Stimulated activated memory B cell treated with anti-CD40 and anti-IgM and Interleukin-4, amounts not matched to agents 10 μg/mL and 1 μg/mL and 100 μg/mL, for 72 hours (primary cell): ENCODE results near the gene TNIK.

Source experiments
- ATAC-seq: fragments of 150-1000 bp; cut with Tn5 transposase; 2 replicates; pipeline ENCODE4 v1.10.0; 2021
- H3K27ac Mint-ChIP-seq: one replicate; pipeline ENCODE4 v1.8.0; 2022; ENCODE audit warnings: mild to moderate bottlenecking, mixed read lengths
- H3K27me3 Mint-ChIP-seq: one replicate; pipeline ENCODE4 v1.8.0; 2022; ENCODE audit warnings: mixed read lengths
- H3K36me3 Mint-ChIP-seq: one replicate; pipeline ENCODE4 v1.8.0; 2022; ENCODE audit warnings: mixed read lengths
- H3K4me1 Mint-ChIP-seq: one replicate; pipeline ENCODE4 v1.8.0; 2022; ENCODE audit warnings: mixed read lengths
- H3K4me3 Mint-ChIP-seq: one replicate; pipeline ENCODE4 v1.8.0; 2022; ENCODE audit warnings: mild to moderate bottlenecking, moderate library complexity, mixed read lengths
- H3K9me3 Mint-ChIP-seq: one replicate; pipeline ENCODE4 v1.8.0; 2022; ENCODE audit warnings: mixed read lengths

The TNIK gene

DNA sequence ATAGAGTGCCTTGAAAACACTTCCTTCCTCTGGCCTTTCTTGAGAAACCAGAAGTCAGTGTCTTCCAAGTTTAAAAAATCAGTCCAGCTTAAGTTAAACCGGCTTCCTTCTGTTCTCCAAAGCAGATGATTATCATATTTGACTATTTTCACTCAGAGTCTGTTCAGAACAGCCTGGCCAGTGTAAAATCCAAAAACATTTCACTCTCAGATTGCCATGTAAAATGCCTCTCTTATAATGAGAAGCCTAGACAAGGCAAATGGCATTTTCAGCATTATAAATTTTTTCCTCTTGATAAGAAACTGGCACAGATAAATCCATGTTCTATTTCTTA lies 193.5 kb downstream of the TNIK start:
- no peak overlapping the region for H3K27ac Mint-ChIP-seq

DNA sequence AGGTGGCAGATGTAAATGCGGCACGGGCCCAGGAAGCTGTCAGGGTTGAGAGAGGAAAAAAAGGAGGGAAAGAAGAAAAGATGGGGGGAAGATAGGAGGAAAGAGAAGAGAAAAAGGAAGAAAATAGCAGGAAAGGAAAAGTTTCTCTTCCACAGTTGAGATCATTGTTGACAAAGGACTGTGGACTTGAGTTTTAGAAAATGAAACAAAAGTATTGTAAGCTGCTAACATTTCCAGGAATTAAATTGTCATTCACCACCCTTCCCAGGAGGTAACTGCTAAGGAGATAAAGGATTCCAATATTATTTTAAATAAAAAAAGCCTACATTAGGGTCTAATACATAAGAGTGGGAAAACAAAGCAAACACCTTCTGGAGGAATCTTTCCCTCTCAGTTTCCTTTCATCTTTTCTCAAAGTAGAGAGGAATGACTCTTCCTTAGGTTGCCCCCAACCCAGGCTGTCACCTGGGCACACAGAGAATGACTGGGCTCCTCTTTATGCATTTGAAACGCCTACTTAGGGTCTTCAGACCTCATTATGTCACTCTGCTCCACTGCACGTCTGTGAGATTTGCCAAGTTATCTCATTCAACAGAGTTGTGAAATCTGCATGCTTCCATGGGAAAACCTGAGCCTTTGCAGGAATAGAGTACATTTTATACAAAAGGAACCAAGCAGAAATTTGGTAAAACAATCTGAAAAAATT lies 194.0 kb downstream of the TNIK start:
- H3K4me3 Mint-ChIP-seq = no peak overlapping the region
- no peak overlapping the region for H3K27ac Mint-ChIP-seq
- H3K27me3 Mint-ChIP-seq = no peaks in the 10 kb centered on the region
- peaks cover 4% of the 10 kb centered on the region for H3K4me1 Mint-ChIP-seq
- H3K36me3 Mint-ChIP-seq = no peaks in the 10 kb centered on the region
- ATAC-seq = no peak
- H3K9me3 Mint-ChIP-seq = no peaks in the 10 kb centered on the region

More for the DNA sequence above, 193.5 kb downstream of the TNIK start:
- Mint-ChIP-seq H3K9me3 (no peaks in the 10 kb centered on the region), H3K36me3 (no peaks in the 10 kb centered on the region), H3K27me3 (no peaks in the 10 kb centered on the region), H3K4me1 (no peaks in the 10 kb centered on the region), H3K4me3 (no peak overlapping the region)
- ATAC-seq = no peak

GRCh38 chr3:171264758-171265157 lies 195.4 kb downstream of the TNIK start:
- H3K9me3 Mint-ChIP-seq = no peaks in the 10 kb centered on the region
- H3K36me3 Mint-ChIP-seq = no peaks in the 10 kb centered on the region
- no peak overlapping the region for H3K27ac Mint-ChIP-seq
- ATAC-seq = no peak
- H3K4me3 Mint-ChIP-seq = no peak overlapping the region
- H3K27me3 Mint-ChIP-seq = no peaks in the 10 kb centered on the region
- H3K4me1 Mint-ChIP-seq = peaks cover 8% of the 10 kb centered on the region

DNA sequence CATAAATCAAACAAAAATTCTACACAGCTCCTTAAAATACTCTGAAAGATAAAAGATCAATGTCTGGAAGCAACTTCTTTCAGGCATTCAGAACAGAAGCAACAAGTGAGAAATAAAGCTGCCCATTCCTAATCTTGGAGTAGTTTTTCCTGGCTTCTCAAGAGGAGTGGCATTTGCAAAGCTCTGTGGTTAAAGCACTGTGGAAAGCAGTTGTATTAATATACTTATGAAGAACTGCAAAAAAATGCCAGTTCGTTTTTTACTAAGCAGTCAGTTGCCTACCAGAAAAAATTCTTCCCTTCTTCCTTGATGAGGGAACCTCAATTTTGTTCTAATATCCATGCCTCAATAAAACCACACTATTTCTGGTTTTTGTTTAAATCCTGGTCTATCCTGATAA lies 197.8 kb downstream of the TNIK start:
- H3K27me3 Mint-ChIP-seq = no peaks in the 10 kb centered on the region
- no peak for ATAC-seq
- no peaks in the 10 kb centered on the region for H3K36me3 Mint-ChIP-seq
- no peak overlapping the region for H3K4me3 Mint-ChIP-seq
- no peak overlapping the region for H3K27ac Mint-ChIP-seq
- H3K4me1 Mint-ChIP-seq = peaks cover 8% of the 10 kb centered on the region
- no peaks in the 10 kb centered on the region for H3K9me3 Mint-ChIP-seq

GRCh38 chr3:171261487-171261886 lies 198.7 kb downstream of the TNIK start:
- Mint-ChIP-seq H3K27me3 (no peaks in the 10 kb centered on the region), H3K4me1 (peaks cover 8% of the 10 kb centered on the region), H3K9me3 (no peaks in the 10 kb centered on the region), H3K36me3 (no peaks in the 10 kb centered on the region), H3K4me3 (no peak overlapping the region), H3K27ac (no peak overlapping the region)
- no peak for ATAC-seq

GRCh38 chr3:171260899-171261298 lies 199.3 kb downstream of the TNIK start:
- no peaks in the 10 kb centered on the region for H3K9me3 Mint-ChIP-seq
- H3K27me3 Mint-ChIP-seq = no peaks in the 10 kb centered on the region
- no peak overlapping the region for H3K27ac Mint-ChIP-seq
- H3K4me3 Mint-ChIP-seq = no peak overlapping the region
- H3K4me1 Mint-ChIP-seq = peaks cover 8% of the 10 kb centered on the region
- H3K36me3 Mint-ChIP-seq = no peaks in the 10 kb centered on the region
- no peak for ATAC-seq

GRCh38 chr3:171260466-171260865 lies 199.7 kb downstream of the TNIK start:
- H3K4me3 Mint-ChIP-seq = no peak overlapping the region
- H3K4me1 Mint-ChIP-seq = peaks cover 9% of the 10 kb centered on the region
- H3K27me3 Mint-ChIP-seq = no peaks in the 10 kb centered on the region
- H3K36me3 Mint-ChIP-seq = no peaks in the 10 kb centered on the region
- no peaks in the 10 kb centered on the region for H3K9me3 Mint-ChIP-seq
- ATAC-seq = no peak
- H3K27ac Mint-ChIP-seq = no peak overlapping the region

DNA sequence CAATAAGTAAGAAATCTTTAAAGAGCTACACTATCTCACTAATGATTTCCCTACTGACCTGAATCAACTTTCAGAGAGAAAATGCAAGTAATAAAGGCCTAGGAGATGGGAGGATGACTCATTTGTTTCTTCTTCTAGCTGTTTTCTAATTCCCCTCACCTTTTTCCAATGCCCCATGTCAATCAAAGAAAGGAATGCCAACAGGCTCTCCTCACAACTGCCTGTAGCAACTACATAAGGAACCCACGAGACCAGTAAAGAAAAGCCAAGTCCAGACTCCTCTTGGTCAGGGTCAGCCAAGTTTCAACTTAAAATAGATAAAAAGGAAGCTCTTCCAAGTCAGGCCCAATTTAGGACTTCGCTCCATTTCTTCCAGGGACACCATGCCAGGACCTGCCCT lies 201.9 kb downstream of the TNIK start:
- H3K27ac Mint-ChIP-seq = no peak overlapping the region
- peaks cover 23% of the 10 kb centered on the region for H3K4me1 Mint-ChIP-seq
- no peaks in the 10 kb centered on the region for H3K27me3 Mint-ChIP-seq
- H3K9me3 Mint-ChIP-seq = no peaks in the 10 kb centered on the region
- no peak overlapping the region for H3K4me3 Mint-ChIP-seq
- ATAC-seq = no peak
- no peaks in the 10 kb centered on the region for H3K36me3 Mint-ChIP-seq

DNA sequence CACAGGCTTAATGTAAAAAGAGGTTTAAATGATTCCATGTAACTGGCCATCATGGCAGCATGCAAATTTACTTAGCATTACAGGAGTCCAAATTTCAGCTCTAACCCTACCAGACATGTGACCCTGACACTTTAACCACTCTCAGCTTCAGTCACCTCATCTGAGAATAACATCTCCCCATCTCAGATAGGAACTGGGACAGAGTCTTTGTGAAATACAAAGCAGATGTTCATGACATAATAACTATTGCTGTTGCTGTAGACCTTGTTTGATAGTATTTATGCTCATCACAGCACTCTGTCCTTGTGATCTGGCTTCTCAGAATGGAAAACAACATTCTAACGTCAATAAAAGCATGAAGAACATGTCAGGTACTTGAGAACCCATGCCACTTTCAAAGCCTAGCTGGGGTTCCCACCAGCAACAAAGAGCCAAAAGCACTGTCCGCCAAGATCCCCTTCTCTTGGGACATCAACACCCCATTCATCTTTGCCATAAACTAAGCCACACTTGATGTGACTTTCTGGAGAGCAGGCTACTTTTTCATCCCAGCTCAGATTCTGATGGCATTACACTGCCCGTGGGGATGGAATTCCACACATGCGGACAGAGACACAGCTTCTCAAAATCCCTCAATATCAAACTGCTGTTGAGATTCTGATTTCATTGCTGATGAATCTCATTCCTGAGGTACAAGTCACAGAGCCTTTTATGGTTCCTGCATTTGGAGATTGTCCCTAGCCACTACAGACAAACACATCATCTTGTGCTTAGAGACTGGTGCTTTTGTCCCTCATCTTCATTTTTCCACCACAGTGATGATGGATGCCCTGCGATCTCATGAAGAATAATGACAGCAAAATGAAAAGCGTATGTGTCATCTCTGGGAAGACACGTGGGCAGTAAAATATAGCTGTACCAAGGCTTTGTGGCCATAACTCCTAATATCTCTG lies 202.7 kb downstream of the TNIK start:
- Mint-ChIP-seq H3K36me3 (no peaks in the 10 kb centered on the region), H3K27ac (no peak overlapping the region), H3K9me3 (no peaks in the 10 kb centered on the region), H3K4me1 (peaks cover 23% of the 10 kb centered on the region), H3K27me3 (no peaks in the 10 kb centered on the region), H3K4me3 (no peak overlapping the region)
- no peak for ATAC-seq

DNA sequence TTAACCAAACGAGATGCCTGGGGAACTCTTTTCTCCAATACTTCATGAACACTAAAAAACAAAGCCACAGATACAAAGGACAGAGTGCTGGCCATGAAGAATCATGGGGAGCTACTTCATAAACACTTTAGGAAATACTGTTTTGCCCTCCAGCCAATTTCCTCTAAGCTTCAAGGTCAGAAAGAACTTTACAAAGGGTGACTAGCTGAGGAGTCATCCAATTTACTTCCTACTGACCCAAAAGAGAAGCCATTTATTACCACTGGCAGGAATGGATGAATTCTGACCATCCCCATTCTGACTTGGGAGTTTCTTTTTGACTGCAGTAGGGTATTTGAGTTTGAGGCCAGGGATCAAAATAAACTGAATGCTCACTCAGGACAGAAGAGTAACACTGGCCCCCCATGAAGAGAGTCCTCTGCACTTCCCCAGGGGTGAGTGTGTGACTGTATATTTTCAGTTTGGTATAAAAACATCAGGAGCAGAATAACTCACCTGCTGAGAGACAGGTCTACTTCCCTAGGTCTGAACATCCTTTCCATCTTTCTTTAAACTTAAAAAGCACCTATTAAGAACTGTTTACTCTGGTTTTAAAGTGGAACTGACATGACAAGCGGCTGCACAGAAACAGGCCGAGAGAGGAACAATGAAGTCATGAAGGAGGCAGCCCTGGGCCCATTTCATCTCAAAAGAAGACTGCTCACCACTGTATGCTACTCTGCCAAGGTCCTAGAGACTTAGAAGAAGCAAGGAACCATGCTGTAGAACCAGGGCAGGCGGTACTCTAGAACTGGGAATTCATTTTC lies 203.6 kb downstream of the TNIK start:
- no peak for ATAC-seq
- no peak overlapping the region for H3K4me3 Mint-ChIP-seq

DNA sequence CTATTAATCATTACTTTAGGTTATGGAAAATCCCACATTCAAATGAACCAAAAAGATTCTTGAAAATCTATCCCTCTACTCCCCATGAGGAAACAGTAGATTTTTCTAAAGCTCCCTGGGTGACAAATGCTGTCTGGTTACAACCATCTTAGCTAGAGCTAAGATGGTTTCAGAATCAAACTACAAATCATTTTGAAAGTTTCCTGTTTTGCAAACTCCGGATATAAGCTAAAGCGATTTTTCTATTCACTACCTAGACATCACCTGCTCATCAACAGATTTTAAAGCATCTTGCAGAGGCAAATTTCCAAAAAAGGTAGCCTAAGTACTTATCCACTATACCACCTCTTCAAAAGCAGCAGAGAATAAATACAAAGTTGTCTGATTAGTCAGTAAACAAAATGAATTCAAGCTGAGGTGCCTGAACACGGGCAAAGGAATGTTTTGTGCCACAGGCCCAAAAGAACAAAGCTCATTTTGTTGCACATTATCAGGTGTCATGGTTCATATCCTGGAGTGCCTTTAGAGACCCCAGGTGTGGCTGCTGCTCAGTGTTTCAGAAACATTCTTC lies 204.9 kb downstream of the TNIK start:
- Mint-ChIP-seq H3K36me3 (no peaks in the 10 kb centered on the region), H3K4me1 (peaks cover 14% of the 10 kb centered on the region), H3K4me3 (no peak overlapping the region), H3K27ac (peak overlapping the region; percentile 9), H3K27me3 (no peaks in the 10 kb centered on the region), H3K9me3 (no peaks in the 10 kb centered on the region)
- ATAC-seq = no peak

More for the DNA sequence above, 203.6 kb downstream of the TNIK start:
- peaks cover 23% of the 10 kb centered on the region for H3K4me1 Mint-ChIP-seq
- no peaks in the 10 kb centered on the region for H3K27me3 Mint-ChIP-seq
- no peaks in the 10 kb centered on the region for H3K36me3 Mint-ChIP-seq
- H3K9me3 Mint-ChIP-seq = no peaks in the 10 kb centered on the region
- H3K27ac Mint-ChIP-seq = no peak overlapping the region

- peaks cover 14% of the 10 kb centered on the region for H3K4me1 Mint-ChIP-seq
- H3K4me3 Mint-ChIP-seq = no peak overlapping the region
- H3K27ac Mint-ChIP-seq = peak overlapping the region; percentile 57
- no peak for ATAC-seq
- H3K27me3 Mint-ChIP-seq = no peaks in the 10 kb centered on the region
- H3K36me3 Mint-ChIP-seq = no peaks in the 10 kb centered on the region
- H3K9me3 Mint-ChIP-seq = no peaks in the 10 kb centered on the region
These were observed 205.9 kb downstream of the TNIK start for GRCh38 chr3:171254315-171254714.

DNA sequence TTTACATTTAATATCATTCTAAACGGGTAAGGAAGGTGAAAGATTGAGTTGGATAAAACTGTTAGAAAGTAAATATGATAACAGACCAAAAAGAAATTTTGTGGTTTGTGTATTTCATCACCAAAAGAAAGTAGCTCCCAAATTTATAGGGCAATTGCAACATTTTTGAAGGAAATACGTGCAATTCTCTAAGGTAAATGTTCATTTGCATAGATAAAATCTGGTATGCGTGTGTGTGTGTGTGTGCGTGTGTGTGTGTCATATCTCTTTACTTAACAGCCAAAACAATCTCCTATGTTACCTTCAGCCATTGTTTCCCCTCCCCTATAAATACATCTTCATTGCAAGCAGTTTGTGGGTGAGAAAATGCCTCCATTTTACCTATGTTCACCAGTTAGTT lies 208.4 kb downstream of the TNIK start:
- Mint-ChIP-seq H3K36me3 (no peaks in the 10 kb centered on the region), H3K27me3 (no peaks in the 10 kb centered on the region), H3K9me3 (no peaks in the 10 kb centered on the region), H3K4me3 (no peak overlapping the region), H3K27ac (no peak overlapping the region), H3K4me1 (peaks cover 14% of the 10 kb centered on the region)
- no peak for ATAC-seq

DNA sequence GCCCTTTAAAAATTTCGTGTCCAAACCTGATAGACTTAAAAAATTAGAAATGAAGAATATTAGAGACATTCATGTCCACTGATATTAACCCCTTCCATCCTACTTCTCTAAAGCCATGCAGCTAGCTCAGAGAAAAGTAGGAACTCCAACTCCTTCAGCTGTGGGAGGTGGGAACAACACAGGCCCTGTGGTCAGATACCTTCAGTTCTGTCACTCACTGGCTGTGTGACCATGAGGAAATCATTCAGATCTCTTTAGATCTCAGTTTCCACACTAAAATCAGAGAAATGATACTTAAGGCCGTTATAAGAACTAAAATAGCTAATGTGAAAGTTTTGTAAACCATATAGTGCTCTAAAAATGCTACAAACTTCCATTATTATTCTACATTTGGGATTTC lies 209.8 kb downstream of the TNIK start:
- Mint-ChIP-seq H3K4me3 (no peak overlapping the region), H3K9me3 (no peaks in the 10 kb centered on the region), H3K27ac (no peak overlapping the region), H3K27me3 (no peaks in the 10 kb centered on the region), H3K36me3 (no peaks in the 10 kb centered on the region), H3K4me1 (peaks cover 14% of the 10 kb centered on the region)
- no peak for ATAC-seq

DNA sequence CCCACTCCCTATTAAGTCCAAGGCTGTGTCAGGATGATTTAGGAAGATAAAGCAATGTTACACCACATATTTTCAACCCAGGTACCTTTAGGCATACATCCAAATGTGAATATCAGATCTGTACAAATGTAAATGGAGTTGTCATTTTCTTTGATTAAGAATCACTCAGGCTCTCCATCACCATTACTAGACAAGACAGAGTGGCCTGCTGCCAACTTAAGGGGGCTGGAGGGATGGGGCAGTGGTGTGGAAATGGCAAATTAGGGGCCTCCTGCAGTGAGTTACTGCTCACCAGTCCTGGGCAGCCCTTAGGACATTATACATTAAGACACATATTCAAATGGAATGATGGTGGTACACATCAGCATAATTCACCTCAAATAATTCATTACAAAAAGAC lies 211.0 kb downstream of the TNIK start:
- Mint-ChIP-seq H3K4me1 (peaks cover 2% of the 10 kb centered on the region), H3K27me3 (no peaks in the 10 kb centered on the region), H3K9me3 (no peaks in the 10 kb centered on the region), H3K4me3 (no peak overlapping the region), H3K27ac (no peak overlapping the region), H3K36me3 (no peaks in the 10 kb centered on the region)
- no peak for ATAC-seq
